Transverse colon (tissue), 4 donors: Measurements from ENCODE around the gene CDH22.

Source experiments
- CTCF ChIP-seq, 5 experiments: fragments of 200-600 bp in 3 of 5; fragments of 450-650 bp in 2 of 5; sonication (generic) in 3 of 5; IDR thresholded peaks; 1 replicate in 2 of 5; 2 replicates in 3 of 5; pipeline ENCODE4 v1.5.1; 2016 to 2017; ENCODE audit warnings: antibody characterized with exemption in 5 of 5, inconsistent platforms in 3 of 5, mild to moderate bottlenecking in 2 of 5, moderate library complexity in 1 of 5
- EP300 ChIP-seq: sonication (generic); formaldehyde crosslinking; IDR thresholded peaks from one replicate; pipeline ENCODE4 v1.6.1; 2017; ENCODE audit warnings: antibody characterized with exemption, low read depth
- POLR2A ChIP-seq: fragments of 450-650 bp; IDR thresholded peaks from one replicate; pipeline ENCODE4 v1.6.1; 2016; ENCODE audit warnings: antibody characterized with exemption, mild to moderate bottlenecking, moderate library complexity
- POLR2AphosphoS5 ChIP-seq, 3 donors: sonication (generic); formaldehyde crosslinking; IDR thresholded peaks; one replicate each; pipeline ENCODE4 v1.6.1; 2016; ENCODE audit warnings: antibody characterized with exemption in 3 of 3

GRCh38 chr20:46305331-46305972 is 2.8 kb downstream of the CDH22 start:
- TF ChIP-seq CTCF (IDR thresholded peaks at IDR 0.05) (no peak), POLR2A (no peak), POLR2AphosphoS5 (IDR thresholded peaks at IDR 0.05) (no peak), EP300 (no peak)
